Breast epithelium (tissue), 3 donors: ENCODE results near the gene SPON1.

Experiments
- POLR2A ChIP-seq: fragments of 450-650 bp; IDR thresholded peaks from one replicate; pipeline ENCODE4 v1.6.1; 2016; ENCODE audit warnings: antibody characterized with exemption, mild to moderate bottlenecking, moderate library complexity
- POLR2AphosphoS5 ChIP-seq, 3 donors: sonication (generic); formaldehyde crosslinking; IDR thresholded peaks; one replicate each; pipeline ENCODE4 v1.6.1; 2017; ENCODE audit warnings: antibody characterized with exemption in 3 of 3
- TF ChIP-seq, protein P1 (sequence below), 3 donors: fragments of 450-650 bp; IDR thresholded peaks; one replicate each; pipeline ENCODE4 v1.5.1; 2016 to 2017; ENCODE audit warnings: antibody characterized with exemption in 3 of 3, mild to moderate bottlenecking in 3 of 3, moderate library complexity in 3 of 3

DNA sequence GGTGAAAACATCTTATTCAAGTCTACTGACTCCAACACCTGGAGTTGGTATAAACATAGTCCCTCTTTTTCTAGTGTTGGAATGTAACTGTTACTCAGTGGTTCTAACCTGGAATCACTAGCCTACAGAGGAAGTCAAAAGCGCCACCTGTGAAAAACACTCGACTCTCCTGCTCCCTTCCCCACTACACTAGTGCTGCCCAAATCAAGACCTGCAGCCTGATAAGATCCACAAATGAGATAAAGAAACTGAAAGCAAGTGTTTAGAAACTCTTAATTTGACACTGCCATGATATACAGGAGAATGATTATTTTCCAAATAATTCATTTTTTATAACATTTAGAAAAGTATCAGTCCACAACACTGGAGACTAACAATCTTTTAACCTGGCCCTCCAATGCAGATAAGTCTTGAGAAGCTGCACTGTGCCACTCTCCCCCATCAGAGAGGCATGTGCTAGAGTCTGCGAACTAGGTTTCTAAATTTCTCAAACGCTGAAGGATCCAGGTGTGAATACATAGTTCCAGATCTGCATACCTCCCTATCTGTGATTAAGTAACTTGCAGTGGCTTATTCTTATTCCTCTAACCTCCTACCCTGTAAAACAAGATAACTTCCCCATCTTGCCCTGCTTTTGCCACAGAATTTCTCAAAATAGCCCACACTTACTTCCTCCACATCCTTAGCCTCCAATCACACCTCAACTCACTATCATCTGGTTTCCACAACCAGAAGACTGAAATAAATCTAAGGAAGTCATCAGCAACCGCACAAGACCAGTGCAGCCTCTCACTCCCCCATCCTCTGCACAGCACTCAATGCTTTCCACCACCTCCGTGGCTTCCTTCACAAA is 308.4 kb downstream of the SPON1 start:
- TF ChIP-seq POLR2A (no peak), POLR2AphosphoS5 (IDR thresholded peaks at IDR 0.05) (no peak)
- TF ChIP-seq, protein P1, sequence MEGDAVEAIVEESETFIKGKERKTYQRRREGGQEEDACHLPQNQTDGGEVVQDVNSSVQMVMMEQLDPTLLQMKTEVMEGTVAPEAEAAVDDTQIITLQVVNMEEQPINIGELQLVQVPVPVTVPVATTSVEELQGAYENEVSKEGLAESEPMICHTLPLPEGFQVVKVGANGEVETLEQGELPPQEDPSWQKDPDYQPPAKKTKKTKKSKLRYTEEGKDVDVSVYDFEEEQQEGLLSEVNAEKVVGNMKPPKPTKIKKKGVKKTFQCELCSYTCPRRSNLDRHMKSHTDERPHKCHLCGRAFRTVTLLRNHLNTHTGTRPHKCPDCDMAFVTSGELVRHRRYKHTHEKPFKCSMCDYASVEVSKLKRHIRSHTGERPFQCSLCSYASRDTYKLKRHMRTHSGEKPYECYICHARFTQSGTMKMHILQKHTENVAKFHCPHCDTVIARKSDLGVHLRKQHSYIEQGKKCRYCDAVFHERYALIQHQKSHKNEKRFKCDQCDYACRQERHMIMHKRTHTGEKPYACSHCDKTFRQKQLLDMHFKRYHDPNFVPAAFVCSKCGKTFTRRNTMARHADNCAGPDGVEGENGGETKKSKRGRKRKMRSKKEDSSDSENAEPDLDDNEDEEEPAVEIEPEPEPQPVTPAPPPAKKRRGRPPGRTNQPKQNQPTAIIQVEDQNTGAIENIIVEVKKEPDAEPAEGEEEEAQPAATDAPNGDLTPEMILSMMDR (IDR thresholded peaks at IDR 0.05) = no peak
